Body of pancreas (tissue), 4 donors: ENCODE data around the gene ADRB1.

ENCODE experiments used
- POLR2A ChIP-seq, 3 donors: fragments of 450-650 bp; IDR thresholded peaks; one replicate each; pipeline ENCODE4 v1.6.1; 2016; ENCODE audit warnings: antibody characterized with exemption in 3 of 3, mild to moderate bottlenecking in 2 of 3
- TF ChIP-seq, protein P1 (sequence below), 7 experiments: fragments of 450-650 bp in 4 of 7; fragments of 200-600 bp in 3 of 7; sonication (generic) in 3 of 7; IDR thresholded peaks; one replicate each; pipeline ENCODE4 v1.5.1; 2016 to 2019; ENCODE audit warnings: antibody characterized with exemption in 7 of 7

DNA sequence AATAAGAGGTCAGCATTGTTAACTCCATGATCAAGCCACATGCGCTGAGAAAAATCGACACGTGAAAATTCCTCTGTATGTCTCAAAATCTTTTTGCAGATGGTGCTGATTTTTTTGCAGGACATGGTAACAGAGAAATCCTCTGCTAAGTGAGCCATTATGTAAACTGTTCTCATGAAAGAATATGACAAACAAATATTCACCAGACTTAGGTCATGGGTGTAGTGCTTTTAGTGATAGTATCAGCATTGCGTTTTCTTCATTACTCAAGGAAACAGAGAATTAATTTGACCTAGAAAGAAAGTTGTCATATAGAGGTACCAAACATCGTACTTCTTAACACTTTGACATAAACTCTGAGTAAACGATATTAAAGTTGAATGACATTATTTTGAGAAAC lies 34.7 kb downstream of the ADRB1 start:
- TF ChIP-seq, protein P1, sequence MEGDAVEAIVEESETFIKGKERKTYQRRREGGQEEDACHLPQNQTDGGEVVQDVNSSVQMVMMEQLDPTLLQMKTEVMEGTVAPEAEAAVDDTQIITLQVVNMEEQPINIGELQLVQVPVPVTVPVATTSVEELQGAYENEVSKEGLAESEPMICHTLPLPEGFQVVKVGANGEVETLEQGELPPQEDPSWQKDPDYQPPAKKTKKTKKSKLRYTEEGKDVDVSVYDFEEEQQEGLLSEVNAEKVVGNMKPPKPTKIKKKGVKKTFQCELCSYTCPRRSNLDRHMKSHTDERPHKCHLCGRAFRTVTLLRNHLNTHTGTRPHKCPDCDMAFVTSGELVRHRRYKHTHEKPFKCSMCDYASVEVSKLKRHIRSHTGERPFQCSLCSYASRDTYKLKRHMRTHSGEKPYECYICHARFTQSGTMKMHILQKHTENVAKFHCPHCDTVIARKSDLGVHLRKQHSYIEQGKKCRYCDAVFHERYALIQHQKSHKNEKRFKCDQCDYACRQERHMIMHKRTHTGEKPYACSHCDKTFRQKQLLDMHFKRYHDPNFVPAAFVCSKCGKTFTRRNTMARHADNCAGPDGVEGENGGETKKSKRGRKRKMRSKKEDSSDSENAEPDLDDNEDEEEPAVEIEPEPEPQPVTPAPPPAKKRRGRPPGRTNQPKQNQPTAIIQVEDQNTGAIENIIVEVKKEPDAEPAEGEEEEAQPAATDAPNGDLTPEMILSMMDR (IDR thresholded peaks at IDR 0.05): no peak
- no peak for TF ChIP-seq POLR2A (IDR thresholded peaks at IDR 0.05)
